NCI-H82 treated with DMSO at 0.1 percent for 48 hours (cell line): ENCODE results near the gene AGFG1.
"Not testable (repeated sequence)": the region's sequence is repeated elsewhere in the genome, so short reads cannot be mapped to it uniquely, and the experiment has no call there.

ENCODE experiments used
- DNase-seq: peaks from one replicate; lab custom pipeline; 2025; ENCODE audit not compliant: unreplicated experiment; lab: John Stamatoyannopoulos, UW

The AGFG1 gene

GRCh38 chr2:227493524-227493923, 21.6 kb downstream of the AGFG1 start:
- no peak for DNase-seq

GRCh38 chr2:227497158-227497557, 25.2 kb downstream of the AGFG1 start:
- DNase-seq, result no peak

DNA sequence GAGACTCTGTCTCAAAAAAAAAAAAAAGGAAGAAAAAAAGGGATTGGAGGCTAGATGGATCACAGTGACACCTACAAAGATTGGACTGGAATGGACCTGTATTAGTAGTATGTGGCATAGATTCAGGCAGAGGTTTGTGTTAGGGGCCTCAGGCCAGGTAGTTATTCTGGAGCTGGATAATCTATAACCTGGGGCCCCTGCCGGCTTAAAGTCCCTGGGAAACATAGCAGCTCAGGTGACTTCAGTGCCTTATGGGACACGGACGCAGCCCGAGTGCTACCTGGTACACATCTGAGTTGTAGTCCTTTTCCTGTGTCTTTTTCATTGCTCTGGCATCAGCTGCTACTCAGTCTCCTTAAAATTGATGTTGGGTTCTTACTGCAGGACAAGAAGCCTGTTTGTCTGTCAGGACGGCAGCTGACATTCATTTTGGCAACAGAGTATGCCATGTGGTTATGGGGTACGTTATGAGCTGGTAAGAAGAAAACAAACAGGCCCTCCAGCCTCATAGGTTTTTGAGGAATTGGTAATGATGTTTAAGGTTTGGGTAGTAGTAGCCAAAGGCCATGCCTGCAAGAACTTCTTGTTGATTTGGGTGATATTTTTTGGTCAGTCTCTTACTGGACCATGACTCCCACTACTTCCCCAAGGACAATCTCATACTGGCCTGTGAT, 27.8 kb downstream of the AGFG1 start:
- DNase-seq, result no peak

DNA sequence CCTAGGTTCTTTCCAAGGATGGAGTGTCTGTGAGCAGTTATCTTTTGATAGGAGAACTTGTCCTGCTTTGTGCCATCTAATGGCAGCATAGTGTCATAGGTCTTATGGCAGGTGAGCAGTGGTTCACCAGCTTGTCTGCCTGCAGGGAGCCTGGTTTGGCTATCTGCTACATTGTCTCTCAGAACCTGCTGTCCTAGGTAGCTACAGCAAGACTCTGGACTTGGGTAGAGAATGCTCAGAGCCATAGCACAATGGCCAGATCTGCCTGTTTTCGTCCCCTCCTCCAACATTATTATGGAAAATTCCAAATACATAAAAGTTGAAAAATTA, 28.3 kb downstream of the AGFG1 start:
- DNase-seq, result no peak

- DNase-seq, result no peak
These were observed 31.8 kb downstream of the AGFG1 start for GRCh38 chr2:227503433-227504406.

DNA sequence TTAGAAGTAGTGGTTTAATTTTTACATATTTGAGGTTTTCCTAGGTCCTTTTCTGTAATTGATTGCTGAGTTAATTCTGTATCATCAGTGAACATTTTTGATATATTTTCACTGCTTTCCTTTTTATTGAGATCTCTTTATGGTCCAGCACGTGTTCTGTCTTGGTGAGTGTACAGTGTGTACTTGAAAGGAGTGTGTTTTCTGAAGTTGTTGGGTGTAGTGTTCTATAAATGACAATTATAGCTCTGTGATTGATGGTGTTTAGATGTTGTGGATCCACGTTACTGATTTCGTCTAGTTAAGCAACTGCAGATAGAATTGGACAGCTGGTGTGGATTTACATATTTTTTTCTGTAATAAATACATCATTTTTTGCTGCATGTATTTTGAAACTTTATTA, 32.7 kb downstream of the AGFG1 start:
- DNase-seq, result no peak

- DNase-seq, result no peak
These were observed 34.5 kb downstream of the AGFG1 start for GRCh38 chr2:227506456-227506855.

DNA sequence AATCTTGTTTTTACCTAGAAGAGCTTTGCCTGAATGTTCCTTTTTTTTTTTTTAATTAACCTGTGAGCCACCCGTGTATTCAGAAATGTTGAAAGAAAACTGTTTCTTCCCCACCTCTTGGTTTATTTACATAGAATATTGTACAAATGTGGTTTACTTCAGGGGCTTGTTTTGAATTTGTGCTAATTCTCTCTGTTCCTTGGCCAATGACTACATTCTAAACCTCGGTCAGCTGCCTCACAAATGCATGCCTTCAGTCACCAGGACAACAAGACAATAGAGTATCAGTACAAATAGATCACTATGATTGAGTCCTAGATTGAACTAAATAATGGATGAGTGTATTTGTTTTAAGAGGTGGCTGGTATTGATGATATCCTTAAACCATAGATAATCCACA, 36.0 kb downstream of the AGFG1 start:
- DNase-seq, result no peak

- no peak for DNase-seq
These were observed 37.1 kb downstream of the AGFG1 start for GRCh38 chr2:227509076-227509475.

GRCh38 chr2:227509824-227510619, 38.1 kb downstream of the AGFG1 start:
- no peak for DNase-seq

- DNase-seq, result no peak
These were observed 38.6 kb downstream of the AGFG1 start for GRCh38 chr2:227510620-227510958.

DNA sequence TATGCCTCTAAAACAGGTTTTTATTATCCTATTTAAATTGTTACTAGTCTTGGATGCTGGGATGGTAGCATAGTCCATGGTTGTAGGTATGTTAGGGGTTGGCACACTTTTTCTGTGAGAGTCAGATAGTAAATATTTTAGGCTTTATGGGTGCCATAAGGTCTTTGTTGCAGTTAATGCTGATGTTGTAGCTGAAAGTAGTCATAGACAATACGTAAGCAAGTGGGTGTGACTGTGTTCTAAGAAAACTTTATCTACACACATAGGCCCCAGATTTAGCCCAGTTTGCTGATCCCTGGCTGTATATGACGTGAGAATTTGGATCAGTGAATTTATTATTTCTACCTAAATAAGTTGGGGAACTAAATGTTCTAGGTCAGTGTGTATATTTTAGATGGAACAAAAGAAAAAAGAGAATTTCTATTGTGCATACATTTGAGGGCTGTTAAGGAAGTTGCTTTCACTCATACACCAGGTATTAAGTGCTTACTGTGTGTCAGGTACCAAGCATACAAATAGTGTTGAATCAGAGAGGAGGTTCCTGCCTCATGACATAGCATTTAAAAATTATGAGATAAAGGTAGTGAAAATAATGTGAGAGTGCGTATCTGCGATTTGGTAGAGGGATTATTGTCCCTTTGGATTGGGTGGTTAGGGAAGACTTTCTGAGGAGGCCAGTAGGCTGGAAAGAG, 39.4 kb downstream of the AGFG1 start:
- DNase-seq, result no peak

DNA sequence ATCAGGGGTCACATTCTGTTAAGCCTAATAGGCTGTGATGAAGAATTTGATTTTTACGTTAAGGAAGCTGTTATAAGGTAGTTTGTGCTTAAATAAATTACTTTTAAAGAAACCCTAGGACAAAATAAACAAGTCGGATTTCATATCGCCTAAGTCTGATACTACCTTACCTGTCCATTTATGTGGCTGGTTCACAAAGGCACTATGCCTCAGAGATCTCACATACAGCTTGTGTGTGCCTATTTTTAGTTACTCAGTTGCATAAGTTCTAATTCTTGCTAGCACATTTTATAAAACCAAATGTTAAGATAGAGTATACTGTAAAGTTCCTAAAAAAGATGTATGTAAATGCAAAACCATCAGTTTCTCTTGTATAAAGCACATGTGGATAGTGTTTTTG, 40.0 kb downstream of the AGFG1 start:
- DNase-seq, result no peak

- DNase-seq, result no peak
These were observed 41.2 kb downstream of the AGFG1 start for GRCh38 chr2:227513113-227513512.

- no peak for DNase-seq
These were observed 43.8 kb downstream of the AGFG1 start for GRCh38 chr2:227515742-227516141.

DNA sequence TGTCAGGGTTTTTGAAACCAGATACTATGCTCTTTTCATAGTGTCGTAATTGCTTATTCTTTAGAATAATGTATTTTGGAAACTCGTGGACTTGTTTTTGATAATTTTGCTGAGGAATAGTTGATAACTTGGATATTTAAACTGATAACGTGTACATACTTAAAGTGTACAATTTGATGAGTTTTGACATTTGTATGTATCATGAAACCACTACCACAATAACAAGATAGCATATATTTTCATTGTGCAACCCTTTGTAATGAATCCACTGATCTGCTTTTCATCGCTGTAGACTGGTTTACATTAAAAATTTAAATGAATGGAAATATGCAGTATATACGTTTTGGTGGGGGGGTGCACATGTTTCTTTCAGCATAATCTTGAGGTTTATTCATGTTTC, 45.8 kb downstream of the AGFG1 start:
- no peak for DNase-seq

DNA sequence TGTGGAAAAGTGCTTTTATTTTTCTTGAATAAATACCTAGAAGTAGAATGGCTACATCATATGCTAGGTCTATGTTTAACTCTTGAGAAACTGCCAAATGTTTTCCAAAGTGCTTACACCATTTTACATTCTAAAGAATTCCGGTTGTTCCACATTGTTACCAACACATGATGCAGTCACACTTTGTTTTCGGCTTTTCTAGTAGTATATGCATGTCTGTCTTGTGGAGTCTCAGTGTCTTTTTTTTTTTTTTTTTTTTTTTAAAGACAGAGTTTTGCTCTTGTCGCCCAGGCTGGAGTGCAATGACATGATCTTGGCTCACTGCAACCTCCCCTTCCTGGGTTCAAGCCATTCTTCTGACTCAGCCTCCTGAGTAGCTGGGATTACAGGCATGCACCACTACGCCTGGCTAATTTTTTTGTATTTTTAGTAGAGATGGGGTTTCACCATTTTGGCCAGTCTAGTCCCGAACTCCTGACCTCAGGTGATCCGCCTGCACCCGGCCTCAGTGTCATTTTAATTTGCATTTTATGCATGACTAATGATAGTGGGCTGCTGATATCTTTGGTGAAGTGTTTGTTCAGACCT, 46.4 kb downstream of the AGFG1 start:
- DNase-seq, result not testable (repeated sequence)

- not testable (repeated sequence) for DNase-seq
These were observed 49.2 kb downstream of the AGFG1 start for GRCh38 chr2:227521178-227521577.

- DNase-seq, result no peak
These were observed 52.7 kb downstream of the AGFG1 start for GRCh38 chr2:227524665-227525064.

- no peak for DNase-seq
These were observed 55.4 kb downstream of the AGFG1 start for GRCh38 chr2:227527351-227527750.

- DNase-seq, result no peak
These were observed 56.8 kb downstream of the AGFG1 start for GRCh38 chr2:227528803-227529202.
